PFSK-1 (cell line): ENCODE data around the gene CCR1.

Experiments used
- POLR2AphosphoS5 ChIP-seq: IDR thresholded peaks from 2 replicates; pipeline ENCODE4 v1.6.1; 2012; ENCODE audit warnings: low read depth, mild to moderate bottlenecking, control low read depth, low read length, moderate library complexity
- TAF1 ChIP-seq: IDR thresholded peaks from 2 replicates; pipeline ENCODE4 v1.6.1; 2012; ENCODE audit warnings: low read length, control low read depth, borderline replicate concordance; ENCODE audit not compliant: insufficient read depth

DNA sequence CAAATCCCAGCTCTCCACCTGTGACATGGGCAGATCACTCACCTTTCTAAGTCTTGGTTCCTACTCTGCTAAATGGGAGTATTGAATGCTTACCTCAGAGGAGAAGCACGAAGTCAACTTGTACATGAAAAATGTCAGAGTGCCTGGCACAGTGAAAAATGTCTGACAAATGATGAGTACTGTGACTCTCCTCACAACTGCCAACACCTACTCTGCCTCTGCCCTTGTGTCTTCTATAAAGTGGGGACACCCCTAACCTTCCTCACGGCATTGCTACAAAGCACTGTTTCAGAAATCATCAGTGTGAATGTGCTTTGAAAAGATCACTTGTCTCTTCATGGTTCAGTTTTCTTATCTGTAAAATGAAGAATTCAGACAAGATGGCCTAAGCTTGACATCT, 940 bp upstream of the CCR1 start:
- TF ChIP-seq TAF1 (no peak), POLR2AphosphoS5 (no peak)
